Stimulated activated naive B cell treated with anti-CD40 and anti-IgM and Interleukin-4, amounts not matched to agents 10 μg/mL and 1 μg/mL and 100 μg/mL, for 72 hours (primary cell): ENCODE data around the gene XKR7.
"Not testable (repeated sequence)": the region's sequence is repeated elsewhere in the genome, so short reads cannot be mapped to it uniquely, and the experiment has no call there.

Experiments used
- ATAC-seq, 2 donors: fragments of 150-1000 bp; cut with Tn5 transposase; replicated peaks; 2 replicates each; pipeline ENCODE4 v1.10.0; 2021; ENCODE audit warnings: moderate library complexity in 1 of 2
- DNase-seq: peaks from one replicate; pipeline ENCODE4 v3.0.0; 2021
- H3K27ac Mint-ChIP-seq: one replicate; pipeline ENCODE4 v1.8.0; 2022; ENCODE audit warnings: mild to moderate bottlenecking, mixed read lengths
- H3K27me3 Mint-ChIP-seq, 2 donors: one replicate each; pipeline ENCODE4 v1.8.0; 2022; ENCODE audit warnings: mixed read lengths in 2 of 2
- H3K36me3 Mint-ChIP-seq, 2 donors: one replicate each; pipeline ENCODE4 v1.8.0; 2022; ENCODE audit warnings: mixed read lengths in 2 of 2, mild to moderate bottlenecking in 1 of 2
- H3K4me1 Mint-ChIP-seq, 2 donors: one replicate each; pipeline ENCODE4 v1.8.0; 2022; ENCODE audit warnings: mixed read lengths in 2 of 2, mild to moderate bottlenecking in 1 of 2
- H3K4me3 Mint-ChIP-seq, 2 donors: one replicate each; pipeline ENCODE4 v1.8.0; 2022; ENCODE audit warnings: mild to moderate bottlenecking in 2 of 2, mixed read lengths in 2 of 2, moderate library complexity in 1 of 2
- H3K9me3 Mint-ChIP-seq, 2 donors: one replicate each; pipeline ENCODE4 v1.8.0; 2022; ENCODE audit warnings: mixed read lengths in 2 of 2, mild to moderate bottlenecking in 1 of 2

The XKR7 gene

GRCh38 chr20:32024683-32025295, 56.8 kb downstream of the XKR7 start:
- Mint-ChIP-seq H3K27ac (no peak overlapping the region), H3K4me1 (peaks cover 11 to 17% of the 10 kb centered on the region in 2 donors), H3K36me3 (peaks cover 0 to 3% of the 10 kb centered on the region in 2 donors), H3K9me3 (no peaks in the 10 kb centered on the region), H3K27me3 (peaks cover 51 to 71% of the 10 kb centered on the region in 2 donors), H3K4me3 (no peak overlapping the region)
- peak; percentile 73 to 75 for ATAC-seq
- DNase-seq = no peak

- no peak overlapping the region for H3K27ac Mint-ChIP-seq
- no peak overlapping the region for H3K4me3 Mint-ChIP-seq
- peaks cover 0 to 12% of the 10 kb centered on the region in 2 donors for H3K4me1 Mint-ChIP-seq
- no peaks in the 10 kb centered on the region for H3K36me3 Mint-ChIP-seq
- no peak for DNase-seq
- H3K27me3 Mint-ChIP-seq = peaks cover 35 to 59% of the 10 kb centered on the region in 2 donors
- H3K9me3 Mint-ChIP-seq = no peaks in the 10 kb centered on the region
- no peak for ATAC-seq
These were observed 59.7 kb downstream of the XKR7 start for GRCh38 chr20:32027643-32028042.

GRCh38 chr20:32028647-32029372, 60.9 kb downstream of the XKR7 start:
- H3K9me3 Mint-ChIP-seq = no peaks in the 10 kb centered on the region
- H3K4me3 Mint-ChIP-seq = no peak overlapping the region
- peaks cover 32 to 57% of the 10 kb centered on the region in 2 donors for H3K27me3 Mint-ChIP-seq
- H3K36me3 Mint-ChIP-seq = no peaks in the 10 kb centered on the region
- H3K4me1 Mint-ChIP-seq = peaks cover 0 to 18% of the 10 kb centered on the region in 2 donors
- no peak overlapping the region for H3K27ac Mint-ChIP-seq
- DNase-seq = no peak
- ATAC-seq = no peak

GRCh38 chr20:32029561-32029960, 61.6 kb downstream of the XKR7 start:
- H3K36me3 Mint-ChIP-seq = no peaks in the 10 kb centered on the region
- no peak overlapping the region for H3K27ac Mint-ChIP-seq
- DNase-seq = no peak
- H3K9me3 Mint-ChIP-seq = no peaks in the 10 kb centered on the region
- no peak overlapping the region for H3K4me3 Mint-ChIP-seq
- ATAC-seq = no peak
- peaks cover 0 to 18% of the 10 kb centered on the region in 2 donors for H3K4me1 Mint-ChIP-seq
- peaks cover 31 to 54% of the 10 kb centered on the region in 2 donors for H3K27me3 Mint-ChIP-seq

- H3K27ac Mint-ChIP-seq = no peak overlapping the region
- DNase-seq (peak; percentile 32), ATAC-seq (peak; percentile 63 to 66)
- H3K36me3 Mint-ChIP-seq = no peaks in the 10 kb centered on the region
- peaks cover 35 to 59% of the 10 kb centered on the region in 2 donors for H3K27me3 Mint-ChIP-seq
- H3K9me3 Mint-ChIP-seq = no peaks in the 10 kb centered on the region
- H3K4me3 Mint-ChIP-seq = peak overlapping the region; percentile 52 to 83
- peaks cover 8 to 28% of the 10 kb centered on the region in 2 donors for H3K4me1 Mint-ChIP-seq
These were observed 63.3 kb downstream of the XKR7 start for GRCh38 chr20:32031007-32031958.

GRCh38 chr20:32033316-32033715, 65.4 kb downstream of the XKR7 start:
- peaks cover 5 to 7% of the 10 kb centered on the region in 2 donors for H3K9me3 Mint-ChIP-seq
- H3K36me3 Mint-ChIP-seq = peaks cover 3 to 7% of the 10 kb centered on the region in 2 donors
- H3K4me3 Mint-ChIP-seq = no peak overlapping the region
- H3K27ac Mint-ChIP-seq = no peak overlapping the region
- ATAC-seq (no peak), DNase-seq (no peak)
- peaks cover 10 to 35% of the 10 kb centered on the region in 2 donors for H3K4me1 Mint-ChIP-seq
- peaks cover 30 to 51% of the 10 kb centered on the region in 2 donors for H3K27me3 Mint-ChIP-seq

GRCh38 chr20:32033721-32034120, 65.8 kb downstream of the XKR7 start:
- not testable (repeated sequence) for DNase-seq, ATAC-seq, H3K27ac Mint-ChIP-seq, H3K9me3 Mint-ChIP-seq, H3K36me3 Mint-ChIP-seq, H3K4me3 Mint-ChIP-seq
- Mint-ChIP-seq H3K4me1 (peaks cover 10 to 35% of the 10 kb centered on the region in 2 donors), H3K27me3 (peaks cover 26 to 47% of the 10 kb centered on the region in 2 donors)

GRCh38 chr20:32034581-32035425, 66.9 kb downstream of the XKR7 start:
- Mint-ChIP-seq H3K27ac (no peak overlapping the region), H3K4me1 (peaks cover 14 to 42% of the 10 kb centered on the region in 2 donors), H3K4me3 (no peak overlapping the region)

GRCh38 chr20:32035426-32035779, 67.5 kb downstream of the XKR7 start:
- Mint-ChIP-seq H3K4me1 (peaks cover 19 to 48% of the 10 kb centered on the region in 2 donors), H3K27ac (no peak overlapping the region), H3K9me3 (peaks cover 5 to 7% of the 10 kb centered on the region in 2 donors), H3K27me3 (peaks cover 20 to 31% of the 10 kb centered on the region in 2 donors), H3K36me3 (peaks cover 3 to 7% of the 10 kb centered on the region in 2 donors), H3K4me3 (no peak overlapping the region)
- DNase-seq (no peak), ATAC-seq (peak in 1 of 2 donors; percentile 9)

More at GRCh38 chr20:32034581-32035425, 66.9 kb downstream of the XKR7 start:
- peaks cover 5 to 7% of the 10 kb centered on the region in 2 donors for H3K9me3 Mint-ChIP-seq
- peaks cover 25 to 36% of the 10 kb centered on the region in 2 donors for H3K27me3 Mint-ChIP-seq
- peak; percentile 41 to 54 for ATAC-seq
- DNase-seq = no peak
- peaks cover 3 to 7% of the 10 kb centered on the region in 2 donors for H3K36me3 Mint-ChIP-seq

- Mint-ChIP-seq H3K4me1 (peaks cover 26 to 56% of the 10 kb centered on the region in 2 donors), H3K27me3 (peaks cover 20 to 31% of the 10 kb centered on the region in 2 donors), H3K27ac (no peak overlapping the region), H3K36me3 (peaks cover 3 to 7% of the 10 kb centered on the region in 2 donors), H3K4me3 (peak overlapping the region in 1 of 2 donors; percentile 4), H3K9me3 (peaks cover 5 to 7% of the 10 kb centered on the region in 2 donors)
- ATAC-seq (no peak), DNase-seq (no peak)
These were observed 68.3 kb downstream of the XKR7 start for GRCh38 chr20:32036252-32036651.

GRCh38 chr20:32036716-32037485, 69.0 kb downstream of the XKR7 start:
- DNase-seq (no peak), ATAC-seq (no peak)
- Mint-ChIP-seq H3K9me3 (peaks cover 5 to 7% of the 10 kb centered on the region in 2 donors), H3K27me3 (peaks cover 20 to 26% of the 10 kb centered on the region in 2 donors), H3K27ac (no peak overlapping the region), H3K4me1 (peaks cover 30 to 58% of the 10 kb centered on the region in 2 donors), H3K36me3 (peaks cover 3 to 7% of the 10 kb centered on the region in 2 donors), H3K4me3 (no peak overlapping the region)

GRCh38 chr20:32037929-32038328, 70.0 kb downstream of the XKR7 start:
- H3K27ac Mint-ChIP-seq = peak overlapping the region; percentile 86

More at GRCh38 chr20:32037929-32038328, 70.0 kb downstream of the XKR7 start:
- no peak for ATAC-seq
- no peak overlapping the region for H3K4me3 Mint-ChIP-seq
- peaks cover 34 to 66% of the 10 kb centered on the region in 2 donors for H3K4me1 Mint-ChIP-seq
- no peak for DNase-seq
- peaks cover 10 to 19% of the 10 kb centered on the region in 2 donors for H3K27me3 Mint-ChIP-seq
- H3K36me3 Mint-ChIP-seq = peaks cover 3 to 7% of the 10 kb centered on the region in 2 donors
- peaks cover 5 to 7% of the 10 kb centered on the region in 2 donors for H3K9me3 Mint-ChIP-seq
